OCI-M2 (cell line): Measurements from ENCODE around the gene TMC2.
"Not testable (repeated sequence)": the region's sequence is repeated elsewhere in the genome, so short reads cannot be mapped to it uniquely, and the experiment has no call there.

Experiments
- DNase-seq: peaks from one replicate; lab custom pipeline; 2025; ENCODE audit not compliant: unreplicated experiment; lab: John Stamatoyannopoulos, UW

The TMC2 gene

GRCh38 chr20:2657674-2658073, 121.3 kb downstream of the TMC2 start:
- no peak for DNase-seq

GRCh38 chr20:2658414-2659354, 122.3 kb downstream of the TMC2 start:
- DNase-seq, result no peak

DNA sequence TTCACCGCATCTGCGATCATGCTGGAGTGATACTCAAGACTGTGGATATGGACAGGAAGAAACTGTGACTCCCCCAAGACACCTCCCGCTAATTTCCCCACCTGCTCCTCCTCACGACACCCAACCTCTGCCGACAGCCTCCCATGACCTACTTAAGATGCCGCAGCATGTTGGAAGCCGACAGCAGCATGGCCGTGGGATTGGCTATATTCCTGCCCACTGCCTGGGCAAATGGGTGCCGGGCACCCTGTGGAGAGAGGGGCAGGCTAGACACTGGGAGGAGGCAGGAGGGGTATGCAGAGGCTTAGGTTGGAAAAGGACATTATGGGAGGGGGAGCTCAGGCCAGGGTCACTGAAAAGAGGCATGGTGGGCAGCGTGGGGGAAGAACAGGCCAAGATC, 123.2 kb downstream of the TMC2 start:
- DNase-seq, result no peak

DNA sequence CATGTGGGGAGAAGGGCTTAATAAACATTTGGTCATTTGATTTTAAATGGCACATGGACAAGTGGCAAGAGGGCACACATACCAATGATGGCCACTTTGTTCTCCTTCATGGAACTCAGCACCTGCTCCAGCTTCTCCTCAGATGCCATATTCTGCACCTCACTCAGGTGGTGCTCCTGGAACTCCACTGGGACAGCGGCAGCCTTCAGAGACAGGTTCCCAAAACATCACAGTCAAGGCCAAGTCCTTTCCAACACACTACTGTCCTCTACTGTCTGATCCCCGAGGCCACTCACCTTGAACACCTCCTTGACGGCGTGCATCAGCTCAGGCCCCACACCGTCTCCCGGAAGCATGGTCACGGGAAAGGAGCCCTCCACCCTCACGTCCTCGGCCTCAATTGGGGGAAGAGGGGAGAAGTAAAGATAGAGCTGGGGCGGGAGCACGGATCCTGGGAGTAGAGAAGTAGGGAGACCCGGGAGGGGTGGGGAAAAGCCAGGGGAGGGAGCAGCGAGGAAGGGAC, 127.1 kb downstream of the TMC2 start:
- no peak for DNase-seq

GRCh38 chr20:2663887-2664719, 127.7 kb downstream of the TMC2 start, which contains the start of gene IDH3B:
TSS of gene IDH3B (minus strand) at chr20:2664216. CDS start at chr20:2664188, 28 bp downstream.
- no peak for DNase-seq

DNA sequence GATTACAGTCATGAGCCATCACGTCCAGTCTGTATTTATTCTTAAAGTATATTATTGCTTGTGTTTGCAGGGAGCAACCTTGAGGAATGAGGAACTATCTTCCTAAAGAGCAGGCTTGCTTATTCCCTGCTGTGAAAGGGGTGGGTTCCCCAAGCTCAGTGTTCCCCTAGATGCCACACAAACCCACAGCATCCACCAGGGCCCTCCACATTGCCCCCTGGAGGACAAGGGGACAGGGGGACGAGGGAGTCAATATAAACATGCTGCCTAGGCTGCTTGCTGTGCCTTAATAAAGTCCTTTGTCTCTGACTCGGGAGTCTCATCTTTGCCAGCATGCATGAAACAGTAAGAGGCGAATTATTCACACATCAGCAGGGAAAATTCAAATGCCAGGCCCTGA, 135.6 kb downstream of the TMC2 start:
- DNase-seq, result no peak

DNA sequence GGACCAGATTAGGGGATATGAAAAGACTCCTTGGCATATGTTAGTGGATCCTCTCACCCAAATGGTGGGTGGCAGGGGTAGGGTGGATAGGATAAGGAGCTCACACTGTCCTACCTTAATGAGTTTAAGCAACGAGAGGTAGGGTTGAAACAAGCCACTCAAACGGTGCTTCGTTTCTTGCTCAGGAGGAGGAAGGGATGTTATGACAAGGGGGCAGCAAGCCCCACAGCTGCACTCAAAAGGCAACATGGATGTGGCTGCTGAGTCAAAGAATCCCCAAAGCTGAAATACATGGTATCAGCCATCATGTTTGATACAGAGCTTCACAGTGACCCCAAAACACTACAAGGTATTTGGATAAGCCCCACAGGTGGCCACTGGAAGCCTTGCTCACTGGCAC, 136.1 kb downstream of the TMC2 start:
- DNase-seq, result no peak

DNA sequence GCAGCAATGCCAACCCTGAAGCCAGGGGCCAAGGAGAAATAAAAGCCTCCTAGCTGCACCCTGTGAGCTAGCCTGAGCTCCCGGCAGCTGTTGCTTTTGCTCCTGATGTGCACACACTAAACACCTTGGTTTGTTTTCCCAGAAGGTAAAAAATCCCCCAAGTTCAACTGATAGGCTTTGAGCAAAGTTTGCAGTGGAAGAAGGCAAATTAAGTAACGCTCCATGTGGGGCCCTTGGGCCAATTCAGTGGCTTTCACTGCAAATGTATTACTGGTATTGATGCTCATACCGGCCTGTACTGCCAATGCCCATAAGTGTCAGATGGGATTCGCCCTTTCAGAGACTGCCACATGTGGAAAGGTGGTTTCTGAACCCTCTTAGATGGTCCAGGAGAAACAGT, 137.1 kb downstream of the TMC2 start:
- no peak for DNase-seq

GRCh38 chr20:2680046-2680445, 143.7 kb downstream of the TMC2 start:
- DNase-seq, result no peak

GRCh38 chr20:2682040-2682439, 145.7 kb downstream of the TMC2 start:
- DNase-seq, result not testable (repeated sequence)

DNA sequence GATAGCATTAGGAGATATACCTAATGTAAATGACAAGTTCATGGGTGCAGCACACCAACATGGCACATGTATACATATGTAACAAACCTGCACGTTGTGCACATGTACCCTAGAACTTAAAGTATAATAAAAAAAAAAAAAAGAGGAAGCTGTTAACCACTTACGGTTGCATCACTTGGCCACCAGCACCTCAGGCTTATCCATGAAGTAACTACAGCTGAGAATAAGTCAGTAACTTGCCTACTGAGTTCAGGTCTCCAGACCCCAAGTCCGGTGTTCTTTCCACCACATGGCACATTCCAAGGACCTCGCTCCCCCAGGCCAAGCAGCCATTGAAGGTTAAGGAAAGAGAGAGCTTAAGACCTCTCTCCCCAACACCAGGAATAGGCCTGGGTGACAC, 148.4 kb downstream of the TMC2 start:
- DNase-seq, result not testable (repeated sequence)

GRCh38 chr20:2687514-2687913, 151.1 kb downstream of the TMC2 start:
- no peak for DNase-seq

- no peak for DNase-seq
These were observed 151.7 kb downstream of the TMC2 start for GRCh38 chr20:2688041-2688591.

GRCh38 chr20:2690213-2690612, 153.8 kb downstream of the TMC2 start:
- DNase-seq, result no peak

- DNase-seq, result no peak
These were observed 154.3 kb downstream of the TMC2 start for GRCh38 chr20:2690718-2691117.

DNA sequence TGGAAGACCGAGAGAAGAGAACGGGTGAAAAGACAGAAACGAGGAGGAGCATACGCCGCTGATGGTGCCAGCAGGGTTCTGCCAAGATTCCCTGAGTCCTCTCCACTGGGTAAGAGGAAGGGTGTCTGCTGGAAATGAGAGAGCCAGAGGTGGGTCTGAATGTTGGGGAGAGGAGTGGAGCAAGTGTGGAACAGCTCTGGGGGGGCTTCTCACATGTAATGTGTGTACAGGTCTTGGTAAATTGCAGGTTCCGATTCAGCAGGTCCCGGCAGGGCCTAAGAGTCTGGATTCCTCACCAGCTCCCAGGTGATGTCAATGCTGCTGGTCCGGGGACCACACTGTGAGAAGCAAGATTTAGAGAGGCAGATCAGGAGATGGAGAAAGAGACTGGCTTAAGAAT, 154.8 kb downstream of the TMC2 start:
- DNase-seq, result no peak
